NCI-H510A treated with DMSO at 0.1 percent for 48 hours (cell line): ENCODE measurements around the gene CCT8.
A peak's percentile ranks its signal among the peaks of the same experiment; 100 is the strongest.

ENCODE experiments used
- DNase-seq: peaks from one replicate; lab custom pipeline; 2025; lab: John Stamatoyannopoulos, UW

CCT8 gene

GRCh38 chr21:29073222-29074006 is at the start of gene CCT8:
CCT8 (minus strand) TSS chr21:29073648; CDS start chr21:29073590, 58 bp downstream.
- DNase-seq = peak; percentile 97

GRCh38 chr21:29121759-29122158 is 48.3 kb upstream of the CCT8 start:
- DNase-seq = no peak

- DNase-seq = no peak
Observed at GRCh38 chr21:29117372-29117955, 44.0 kb upstream of the CCT8 start.

DNA sequence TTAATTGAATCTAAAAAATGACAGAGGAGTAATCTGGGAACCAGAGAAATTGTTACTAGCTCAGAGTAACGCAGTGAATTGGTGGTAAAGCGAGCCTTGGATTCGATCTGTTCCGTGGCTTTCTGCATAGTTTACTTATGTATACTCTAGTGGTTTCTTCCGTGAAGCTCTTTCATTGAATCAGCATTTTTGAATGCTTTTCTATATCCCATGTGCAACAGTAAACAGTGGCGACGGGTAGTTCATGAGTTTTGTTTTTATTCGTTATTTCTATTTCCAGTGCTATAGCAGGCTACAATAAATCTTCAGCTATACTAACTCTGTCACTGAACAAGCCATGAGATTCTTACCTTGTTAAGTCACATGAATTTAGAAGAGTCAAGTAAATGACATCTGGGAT is 42.5 kb upstream of the CCT8 start:
- DNase-seq = no peak

GRCh38 chr21:29114765-29115500 is 41.5 kb upstream of the CCT8 start:
- no peak for DNase-seq

GRCh38 chr21:29105218-29105617 is 31.8 kb upstream of the CCT8 start:
- DNase-seq = peak; percentile 20

DNA sequence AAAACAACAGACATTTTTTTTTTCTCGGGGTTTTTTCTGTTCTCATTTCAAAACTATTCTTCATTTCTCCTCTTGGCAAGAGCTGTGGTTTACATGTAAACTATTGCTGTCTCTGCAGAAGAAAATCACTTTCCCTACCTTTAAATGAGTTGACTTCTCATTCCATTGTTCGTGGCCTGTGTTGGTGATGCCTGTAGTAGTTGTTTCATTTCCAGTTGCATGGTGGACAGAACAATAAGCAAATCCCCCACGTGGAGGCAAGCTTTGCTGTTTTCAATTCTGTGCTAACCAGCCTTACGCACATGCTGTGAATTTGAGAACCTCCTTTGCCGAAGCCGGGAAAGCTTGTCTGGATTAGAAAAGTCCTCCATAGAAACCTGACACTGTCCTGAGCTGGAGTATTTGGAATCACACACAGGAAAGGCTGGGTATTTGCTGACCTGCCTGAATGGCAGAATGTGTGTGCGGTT is 30.8 kb upstream of the CCT8 start:
- peak; percentile 83 for DNase-seq

GRCh38 chr21:29102791-29103257 is 29.4 kb upstream of the CCT8 start:
- DNase-seq = no peak

DNA sequence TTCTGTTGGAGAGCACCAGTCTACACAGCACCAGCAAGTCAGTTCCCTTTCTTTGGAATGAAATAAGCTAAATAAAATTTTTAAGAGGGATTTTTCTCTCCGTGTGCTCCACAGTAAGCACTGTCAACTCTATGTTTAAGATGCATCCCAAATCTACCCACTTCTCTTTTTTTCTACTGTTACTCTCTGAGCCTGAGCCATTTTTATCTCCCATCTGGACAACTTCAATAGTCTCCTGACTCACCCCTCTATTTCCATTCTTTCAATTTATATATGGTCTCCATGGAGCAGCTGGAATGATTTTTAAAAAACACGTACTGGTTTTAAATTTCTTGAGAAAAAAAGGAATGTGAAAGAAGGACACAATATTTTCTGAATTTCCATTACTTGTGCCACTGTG is 24.7 kb upstream of the CCT8 start:
- no peak for DNase-seq

DNA sequence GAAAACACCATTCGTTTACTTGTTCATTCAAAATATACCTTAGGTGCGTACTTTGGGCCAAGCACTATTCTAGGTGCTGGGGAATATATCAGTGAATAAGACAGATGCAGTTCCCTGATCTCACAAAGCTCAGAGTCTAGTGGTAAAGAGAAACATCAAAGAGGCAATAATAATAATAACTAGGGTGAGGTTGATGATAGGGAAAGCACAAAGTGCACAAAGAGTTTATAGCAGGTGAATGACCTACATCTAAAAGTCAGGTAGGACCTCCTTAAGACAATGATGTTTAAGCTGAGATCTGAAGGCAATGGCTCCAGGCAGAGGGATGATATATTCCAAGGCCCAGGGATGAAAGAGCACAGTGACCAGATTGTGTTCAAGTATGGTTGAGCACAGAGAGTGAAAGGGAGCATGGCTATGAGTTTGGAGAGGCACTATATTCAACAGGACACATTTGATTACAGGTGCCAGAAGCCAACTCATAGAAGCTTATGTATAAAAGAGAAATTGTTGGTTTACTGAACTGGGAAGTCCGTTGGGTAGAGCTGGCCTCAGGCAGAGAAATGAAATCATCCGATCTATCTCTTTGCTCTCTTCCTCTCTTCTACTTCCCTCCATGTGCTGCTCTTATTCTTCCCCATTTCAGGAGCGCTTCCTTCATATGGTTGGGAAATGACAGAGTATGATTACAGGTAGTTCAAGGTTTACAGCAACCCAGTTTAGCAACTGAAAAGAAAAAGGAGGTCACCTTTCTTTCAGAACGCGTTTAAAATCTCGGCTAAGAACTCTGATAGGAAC is 23.0 kb upstream of the CCT8 start:
- DNase-seq = no peak

DNA sequence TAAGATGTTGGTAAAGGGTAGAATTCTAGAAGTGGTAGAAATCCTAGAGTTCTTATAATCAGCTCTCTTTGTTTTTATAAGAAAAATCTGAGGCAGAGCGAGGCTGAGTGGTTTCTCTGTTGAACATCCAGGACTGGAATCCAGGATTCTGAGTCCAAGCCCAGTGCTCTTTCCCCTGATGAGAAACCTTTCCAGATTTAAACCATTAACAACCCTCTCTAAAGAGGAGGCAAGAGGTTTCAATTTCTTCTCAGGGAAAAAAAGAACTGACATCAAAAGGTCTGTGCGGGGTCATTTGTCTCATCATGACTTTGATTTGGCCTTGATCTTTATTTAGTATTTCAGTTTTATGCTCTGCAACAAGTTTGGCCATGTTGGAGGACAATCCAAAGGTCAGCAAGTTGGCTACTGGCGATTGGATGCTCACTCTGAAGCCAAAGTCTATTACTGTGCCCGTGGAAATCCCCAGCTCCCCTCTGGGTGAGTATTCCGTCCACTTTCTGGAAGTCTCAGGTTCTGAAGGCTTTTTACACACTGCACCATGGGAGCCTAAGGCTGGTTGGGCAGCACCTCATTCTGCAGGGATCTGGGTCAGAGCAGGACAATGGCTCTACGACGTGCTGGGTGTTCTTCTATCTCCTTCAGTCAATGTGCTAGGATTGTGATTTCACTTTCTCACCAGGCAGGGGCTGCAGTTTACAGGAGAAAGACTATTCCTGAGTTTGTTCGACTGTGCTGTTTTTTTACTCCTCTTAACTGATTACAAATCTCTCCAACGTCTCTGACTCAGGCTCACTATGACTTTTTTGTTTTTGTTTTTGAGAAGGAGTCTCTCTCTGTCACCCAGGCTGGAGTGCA is 18.9 kb upstream of the CCT8 start:
- no peak for DNase-seq

DNA sequence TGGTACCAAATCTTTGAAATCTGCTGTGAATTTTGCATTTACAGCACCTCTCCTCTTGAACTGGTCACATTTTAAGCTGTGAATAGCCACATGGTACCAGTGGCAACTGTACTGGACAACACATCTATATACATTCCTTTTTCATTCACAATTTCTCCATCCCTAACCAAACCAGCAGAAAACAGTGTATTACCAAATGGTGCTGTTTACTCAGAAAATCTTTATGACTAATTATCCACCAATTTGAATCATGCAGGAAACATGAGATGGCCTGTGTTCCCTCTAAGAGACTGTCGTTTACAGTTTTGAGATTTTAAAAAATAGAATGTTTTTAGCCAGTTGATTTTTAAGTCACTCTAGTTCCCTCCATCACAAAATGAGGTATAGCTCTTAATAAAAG is 17.6 kb upstream of the CCT8 start:
- no peak for DNase-seq

GRCh38 chr21:29085106-29085752 is 11.8 kb upstream of the CCT8 start:
- no peak for DNase-seq

DNA sequence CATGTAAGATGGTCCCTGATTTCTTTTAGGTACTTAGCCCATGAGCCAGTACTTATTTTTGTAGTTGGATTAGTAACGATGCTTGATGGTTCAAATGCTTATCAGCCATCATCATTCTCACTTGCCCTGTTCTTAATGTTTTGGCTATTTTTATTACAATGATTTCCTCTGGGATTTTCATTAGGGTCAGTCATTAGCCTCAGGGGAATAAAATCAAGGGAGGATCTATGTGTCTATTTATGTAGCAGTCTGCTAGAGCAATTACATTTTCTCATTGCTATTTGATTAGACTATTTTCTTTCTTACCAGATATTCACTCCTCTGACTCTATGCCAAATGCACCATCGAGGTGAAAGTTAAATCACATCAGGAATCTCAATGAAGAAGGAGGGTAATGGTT is 10.9 kb upstream of the CCT8 start:
- DNase-seq = no peak

- no peak for DNase-seq
Observed at GRCh38 chr21:29083306-29083705, 9.9 kb upstream of the CCT8 start.

- DNase-seq = no peak
Observed at GRCh38 chr21:29082046-29082815, 8.8 kb upstream of the CCT8 start.

DNA sequence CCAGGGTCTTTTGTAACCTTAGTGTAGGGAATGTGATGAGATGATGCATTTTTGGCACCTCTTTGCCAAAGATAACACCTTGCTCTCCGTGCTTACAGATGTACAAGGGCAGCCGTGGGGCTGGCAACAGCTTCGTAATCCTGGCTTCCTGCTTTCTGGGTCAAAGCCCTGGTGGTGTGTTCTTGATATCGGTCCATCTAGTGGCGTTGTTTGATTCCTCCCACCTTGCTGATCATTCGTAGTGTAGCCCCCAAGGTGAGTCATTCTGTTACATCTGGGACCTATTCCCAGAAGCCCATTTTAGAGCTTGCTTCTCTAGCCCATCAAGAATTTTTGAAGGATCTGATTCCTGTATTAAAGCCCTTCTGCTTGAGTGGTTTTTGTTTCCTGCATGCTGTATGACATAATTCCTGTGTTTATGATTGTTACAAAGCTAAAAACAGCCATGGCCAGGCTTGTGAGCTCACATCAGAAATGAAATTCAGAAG is 7.0 kb upstream of the CCT8 start:
- DNase-seq = no peak

- no peak for DNase-seq
Observed at GRCh38 chr21:29078869-29079767, 5.7 kb upstream of the CCT8 start.
